ENCODE measurements around the gene RD3L.

RD3L gene

DNA sequence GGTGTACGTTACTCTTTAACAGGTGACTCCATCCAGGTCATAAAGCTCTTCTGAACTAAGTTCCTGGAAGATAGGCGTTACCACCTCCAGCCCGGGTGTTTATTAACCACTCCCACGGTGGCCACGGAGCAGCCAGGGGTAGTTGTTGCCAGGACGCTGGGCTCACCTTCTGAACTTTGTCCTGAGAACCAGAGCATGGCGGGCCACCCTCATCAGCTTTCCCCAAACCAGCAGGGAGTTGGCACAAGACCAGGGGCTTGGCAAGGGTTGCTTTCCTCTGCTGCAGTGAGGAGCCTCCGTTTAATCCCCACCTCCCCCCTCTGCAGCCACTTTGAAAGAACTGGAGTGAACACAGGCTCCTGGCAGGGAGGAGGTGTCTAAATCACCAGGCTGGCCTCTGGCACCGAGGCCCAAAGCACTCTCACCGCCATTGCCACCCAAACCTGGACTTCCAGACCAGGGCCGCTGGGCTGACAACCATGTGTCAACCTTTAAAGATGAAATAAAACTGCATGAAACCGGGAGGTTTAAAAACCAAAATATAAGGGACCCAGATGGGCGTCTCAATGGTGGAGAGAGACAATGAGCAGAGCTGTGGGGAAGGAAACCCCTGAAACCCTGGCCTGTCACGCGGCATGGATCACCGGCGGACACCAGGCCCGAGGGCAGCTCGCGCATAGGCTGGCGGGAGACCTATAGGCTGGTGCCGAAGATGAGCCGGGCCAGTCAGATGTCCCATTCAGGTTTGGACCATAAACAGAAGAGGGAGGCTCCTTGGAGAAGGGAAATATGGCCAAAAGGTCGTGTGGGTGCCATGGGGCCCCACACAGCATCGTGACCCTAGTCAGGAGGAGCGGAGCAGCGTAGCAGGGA lies 45.0 kb downstream of the RD3L start:
- DNase-seq, result no peak
- Histone ChIP-seq H3K4me3 (ENCODE audit: low read depth, low read length) (no peak overlapping the region), H3K36me3 (replicated peaks) (no peaks in the 10 kb centered on the region), H3K27ac (no peak overlapping the region), H3K27me3 (replicated peaks) (no peaks in the 10 kb centered on the region)
- in situ Hi-C loops (cut with HindIII; ENCODE audit: low pct_ligation_motif_present, low sequenced_read_pairs), result no loop called here
- TF ChIP-seq, protein P1, sequence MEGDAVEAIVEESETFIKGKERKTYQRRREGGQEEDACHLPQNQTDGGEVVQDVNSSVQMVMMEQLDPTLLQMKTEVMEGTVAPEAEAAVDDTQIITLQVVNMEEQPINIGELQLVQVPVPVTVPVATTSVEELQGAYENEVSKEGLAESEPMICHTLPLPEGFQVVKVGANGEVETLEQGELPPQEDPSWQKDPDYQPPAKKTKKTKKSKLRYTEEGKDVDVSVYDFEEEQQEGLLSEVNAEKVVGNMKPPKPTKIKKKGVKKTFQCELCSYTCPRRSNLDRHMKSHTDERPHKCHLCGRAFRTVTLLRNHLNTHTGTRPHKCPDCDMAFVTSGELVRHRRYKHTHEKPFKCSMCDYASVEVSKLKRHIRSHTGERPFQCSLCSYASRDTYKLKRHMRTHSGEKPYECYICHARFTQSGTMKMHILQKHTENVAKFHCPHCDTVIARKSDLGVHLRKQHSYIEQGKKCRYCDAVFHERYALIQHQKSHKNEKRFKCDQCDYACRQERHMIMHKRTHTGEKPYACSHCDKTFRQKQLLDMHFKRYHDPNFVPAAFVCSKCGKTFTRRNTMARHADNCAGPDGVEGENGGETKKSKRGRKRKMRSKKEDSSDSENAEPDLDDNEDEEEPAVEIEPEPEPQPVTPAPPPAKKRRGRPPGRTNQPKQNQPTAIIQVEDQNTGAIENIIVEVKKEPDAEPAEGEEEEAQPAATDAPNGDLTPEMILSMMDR (IDR thresholded peaks at IDR 0.05; ENCODE audit: low read depth, low read length, missing control alignments), result no peak

DNA sequence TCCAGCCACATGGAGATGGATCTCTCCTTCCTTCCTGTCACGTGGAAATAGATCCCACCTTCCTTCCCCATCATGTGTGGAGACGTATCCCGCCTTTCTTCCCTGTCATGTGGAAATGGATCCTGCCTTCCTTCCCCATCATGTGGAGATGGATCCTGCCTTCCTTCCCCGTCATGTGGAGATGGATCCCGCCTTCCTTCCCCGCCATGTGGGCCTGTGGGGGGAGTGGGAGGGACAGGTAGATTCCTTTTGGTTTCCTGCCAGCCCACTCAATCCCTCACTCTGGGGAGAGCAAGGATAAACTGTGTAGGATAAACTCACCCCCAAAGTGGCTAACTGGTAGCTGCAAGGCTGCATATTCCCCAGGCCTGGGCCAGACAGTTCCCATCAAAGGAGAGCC lies 45.8 kb downstream of the RD3L start:
- Histone ChIP-seq H3K4me3 (ENCODE audit: low read depth, low read length) (no peak overlapping the region), H3K27ac (no peak overlapping the region), H3K36me3 (replicated peaks) (no peaks in the 10 kb centered on the region), H3K27me3 (replicated peaks) (no peaks in the 10 kb centered on the region)
- TF ChIP-seq, protein P1 (IDR thresholded peaks at IDR 0.05; ENCODE audit: low read depth, low read length, missing control alignments), result no peak
- in situ Hi-C loops (cut with HindIII; ENCODE audit: low pct_ligation_motif_present, low sequenced_read_pairs), result no loop called here
- no peak for DNase-seq

DNA sequence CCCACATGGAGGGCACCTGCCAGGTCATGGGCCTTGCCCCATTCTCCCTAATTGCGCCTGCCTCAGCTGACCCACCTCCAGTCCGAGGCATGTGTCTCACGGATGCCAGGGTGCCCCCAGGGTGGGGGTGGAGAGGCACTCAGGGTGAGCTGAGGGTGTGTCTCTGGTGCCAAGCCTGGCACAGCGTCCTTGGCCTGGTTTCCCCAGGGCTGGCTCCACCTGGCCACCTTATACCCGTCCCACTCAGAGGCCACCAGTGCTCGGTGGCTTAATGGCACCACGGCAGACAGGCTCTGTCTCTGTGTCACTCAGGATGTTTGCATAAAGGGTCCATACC lies 47.6 kb downstream of the RD3L start:
- no peak overlapping the region for H3K4me3 ChIP-seq (ENCODE audit: low read depth, low read length)
- no peak for DNase-seq
- no peaks in the 10 kb centered on the region for H3K27me3 ChIP-seq (replicated peaks)
- no peaks in the 10 kb centered on the region for H3K36me3 ChIP-seq (replicated peaks)
- TF ChIP-seq, protein P1 (IDR thresholded peaks at IDR 0.05; ENCODE audit: low read depth, low read length, missing control alignments), result no peak
- no peak overlapping the region for H3K27ac ChIP-seq
- in situ Hi-C loops (cut with HindIII; ENCODE audit: low pct_ligation_motif_present, low sequenced_read_pairs), result no loop called here

DNA sequence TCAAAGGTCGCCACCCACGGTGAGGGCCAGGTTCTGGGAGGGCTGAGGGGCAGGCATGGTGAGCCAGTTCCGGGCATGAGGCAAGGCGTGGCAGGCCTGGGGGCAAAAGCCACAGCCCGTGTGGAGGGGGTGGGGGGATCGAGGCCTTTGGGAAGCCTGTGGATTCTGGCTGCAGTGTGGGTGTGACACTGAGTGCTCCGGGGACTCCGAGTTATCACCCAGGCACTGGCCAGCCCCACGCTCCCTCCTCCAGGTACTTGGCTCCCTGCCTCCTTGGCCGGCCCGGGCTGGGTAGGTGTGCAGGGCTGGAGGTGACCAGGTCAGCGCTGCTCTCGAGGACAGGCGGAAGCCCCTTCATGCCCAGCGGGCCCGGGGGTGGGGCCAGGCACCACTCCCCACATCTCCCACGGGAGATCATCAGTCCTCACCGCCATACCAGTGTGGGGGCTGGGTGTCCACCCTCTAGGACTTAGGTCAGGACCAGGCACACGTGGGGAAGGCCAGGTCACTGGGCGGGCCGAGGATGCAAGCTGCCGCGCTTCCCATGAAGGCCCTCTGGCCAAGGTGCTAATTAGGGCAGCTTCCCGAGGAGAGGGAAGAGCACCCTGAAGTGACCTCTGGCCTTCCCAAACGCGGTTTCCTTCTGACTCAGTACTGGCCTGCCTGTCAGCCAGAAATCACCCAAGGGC lies 48.2 kb downstream of the RD3L start:
- TF ChIP-seq, protein P1 (IDR thresholded peaks at IDR 0.05; ENCODE audit: low read depth, low read length, missing control alignments), result no peak
- DNase-seq, result no peak
- Histone ChIP-seq H3K27ac (no peak overlapping the region), H3K4me3 (ENCODE audit: low read depth, low read length) (no peak overlapping the region), H3K27me3 (replicated peaks) (no peaks in the 10 kb centered on the region), H3K36me3 (replicated peaks) (no peaks in the 10 kb centered on the region)
- in situ Hi-C loops (cut with HindIII; ENCODE audit: low pct_ligation_motif_present, low sequenced_read_pairs), result no loop called here

DNA sequence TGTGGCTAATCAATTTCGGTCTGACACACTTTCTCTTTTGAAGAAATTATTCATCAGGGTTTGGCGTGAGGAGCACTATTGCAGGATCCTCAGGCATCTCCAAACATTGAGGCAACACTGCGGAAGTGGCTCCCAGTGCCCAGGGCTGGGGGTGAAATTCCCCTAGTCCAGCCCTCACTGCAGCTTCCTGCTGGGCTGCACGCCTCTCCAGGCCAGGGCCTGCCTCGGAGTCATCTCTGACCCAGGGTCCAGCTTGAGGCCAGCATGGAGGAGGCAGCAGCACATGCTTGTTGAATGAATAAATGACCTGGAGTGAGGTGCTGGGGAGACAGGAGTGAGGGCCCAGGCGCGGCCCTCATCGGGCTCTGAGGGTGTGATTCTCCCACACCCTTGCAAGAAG lies 50.1 kb downstream of the RD3L start:
- TF ChIP-seq, protein P1 (IDR thresholded peaks at IDR 0.05; ENCODE audit: low read depth, low read length, missing control alignments), result no peak
- H3K27ac ChIP-seq, result no peak overlapping the region
- H3K36me3 ChIP-seq (replicated peaks), result no peaks in the 10 kb centered on the region
- H3K4me3 ChIP-seq (ENCODE audit: low read depth, low read length), result no peak overlapping the region
- in situ Hi-C loops (cut with HindIII; ENCODE audit: low pct_ligation_motif_present, low sequenced_read_pairs), result no loop called here
- no peak for DNase-seq
- no peaks in the 10 kb centered on the region for H3K27me3 ChIP-seq (replicated peaks)
